DMS79 treated with DMSO at 0.1 percent for 48 hours (cell line): ENCODE results near the gene REV1.
A peak's percentile ranks its signal among the peaks of the same experiment; 100 is the strongest.
"Not testable (repeated sequence)": the region's sequence is repeated elsewhere in the genome, so short reads cannot be mapped to it uniquely, and the experiment has no call there.

Experiments
- DNase-seq: peaks from one replicate; lab custom pipeline; 2025; lab: John Stamatoyannopoulos, UW

The REV1 gene

GRCh38 chr2:99403084-99403483, 86.7 kb downstream of the REV1 start:
- DNase-seq = no peak

GRCh38 chr2:99401841-99402240, 88.0 kb downstream of the REV1 start:
- no peak for DNase-seq

GRCh38 chr2:99399795-99400194, 90.0 kb downstream of the REV1 start:
- DNase-seq = no peak

GRCh38 chr2:99399063-99399462, 90.8 kb downstream of the REV1 start:
- no peak for DNase-seq

- no peak for DNase-seq
Measured at GRCh38 chr2:99398303-99398702, 91.5 kb downstream of the REV1 start.

GRCh38 chr2:99397266-99397920, 92.4 kb downstream of the REV1 start:
- peak; percentile 7 for DNase-seq

GRCh38 chr2:99395589-99396130, 94.2 kb downstream of the REV1 start:
- DNase-seq = no peak

GRCh38 chr2:99389946-99390345, 99.9 kb downstream of the REV1 start:
- DNase-seq = no peak

GRCh38 chr2:99389371-99389770, 100.4 kb downstream of the REV1 start:
- no peak for DNase-seq

- DNase-seq = no peak
Measured at GRCh38 chr2:99388892-99389291, 100.9 kb downstream of the REV1 start.

GRCh38 chr2:99386011-99386410, 103.8 kb downstream of the REV1 start:
- no peak for DNase-seq

GRCh38 chr2:99382143-99382542, 107.7 kb downstream of the REV1 start:
- DNase-seq = no peak

- no peak for DNase-seq
Measured at GRCh38 chr2:99380376-99381010, 109.3 kb downstream of the REV1 start.

- DNase-seq = no peak
Measured at GRCh38 chr2:99377879-99378278, 111.9 kb downstream of the REV1 start.

- DNase-seq = no peak
Measured at GRCh38 chr2:99376254-99376864, 113.5 kb downstream of the REV1 start.

- no peak for DNase-seq
Measured at GRCh38 chr2:99374747-99375146, 115.1 kb downstream of the REV1 start.

GRCh38 chr2:99373144-99373543, 116.7 kb downstream of the REV1 start:
- no peak for DNase-seq

- DNase-seq = not testable (repeated sequence)
Measured at GRCh38 chr2:99368854-99369253, 121.0 kb downstream of the REV1 start.

GRCh38 chr2:99365661-99366060, 124.2 kb downstream of the REV1 start:
- DNase-seq = no peak

GRCh38 chr2:99356853-99357252, 133.0 kb downstream of the REV1 start:
- DNase-seq = no peak

GRCh38 chr2:99354825-99355224, 135.0 kb downstream of the REV1 start:
- not testable (repeated sequence) for DNase-seq

GRCh38 chr2:99354070-99354469, 135.7 kb downstream of the REV1 start:
- no peak for DNase-seq
